ENCODE data around the gene PSMC5.
"Not testable (repeated sequence)": the region's sequence is repeated elsewhere in the genome, so short reads cannot be mapped to it uniquely, and the experiment has no call there.

The PSMC5 gene

GRCh38 chr17:63840591-63841349 lies 13.5 kb downstream of the PSMC5 start:
- DNase-seq (ENCODE audit: low read depth), result no peak

- no peak for DNase-seq (ENCODE audit: low read depth)
Observed at GRCh38 chr17:63841350-63842172, 14.3 kb downstream of the PSMC5 start.

- DNase-seq (ENCODE audit: low read depth), result no peak
Observed at GRCh38 chr17:63842173-63842539, 14.9 kb downstream of the PSMC5 start.

GRCh38 chr17:63842540-63843386 lies 15.5 kb downstream of the PSMC5 start, which contains the start of gene SMARCD2:
Gene SMARCD2, minus strand, starts transcription at chr17:63842685. Its CDS starts 11 bp downstream, at chr17:63842674.
- DNase-seq (ENCODE audit: low read depth), result peak; percentile 99

GRCh38 chr17:63843387-63843888 lies 16.2 kb downstream of the PSMC5 start:
- DNase-seq (ENCODE audit: low read depth), result not testable (repeated sequence)

- no peak for DNase-seq (ENCODE audit: low read depth)
Observed at GRCh38 chr17:63843910-63844677, 16.9 kb downstream of the PSMC5 start.

GRCh38 chr17:63845509-63845908 lies 18.3 kb downstream of the PSMC5 start:
- no peak for DNase-seq (ENCODE audit: low read depth)

GRCh38 chr17:63847525-63848249 lies 20.5 kb downstream of the PSMC5 start:
- DNase-seq (ENCODE audit: low read depth), result no peak

GRCh38 chr17:63848834-63849689 lies 21.8 kb downstream of the PSMC5 start:
- DNase-seq (ENCODE audit: low read depth), result peak; percentile 91

- DNase-seq (ENCODE audit: low read depth), result no peak
Observed at GRCh38 chr17:63850401-63850800, 23.2 kb downstream of the PSMC5 start.

GRCh38 chr17:63853260-63853659 lies 26.0 kb downstream of the PSMC5 start:
- DNase-seq (ENCODE audit: low read depth), result no peak

- no peak for DNase-seq (ENCODE audit: low read depth)
Observed at GRCh38 chr17:63854709-63855108, 27.5 kb downstream of the PSMC5 start.

GRCh38 chr17:63855185-63855584 lies 28.0 kb downstream of the PSMC5 start:
- no peak for DNase-seq (ENCODE audit: low read depth)

GRCh38 chr17:63856425-63856824 lies 29.2 kb downstream of the PSMC5 start:
- not testable (repeated sequence) for DNase-seq (ENCODE audit: low read depth)

- DNase-seq (ENCODE audit: low read depth), result no peak
Observed at GRCh38 chr17:63859257-63859656, 32.0 kb downstream of the PSMC5 start.

GRCh38 chr17:63866625-63867024 lies 39.4 kb downstream of the PSMC5 start:
- not testable (repeated sequence) for DNase-seq (ENCODE audit: low read depth)

- not testable (repeated sequence) for DNase-seq (ENCODE audit: low read depth)
Observed at GRCh38 chr17:63869491-63870291, 42.5 kb downstream of the PSMC5 start.

- DNase-seq (ENCODE audit: low read depth), result not testable (repeated sequence)
Observed at GRCh38 chr17:63870292-63870665, 43.0 kb downstream of the PSMC5 start.
